GM12801 (cell line): ENCODE measurements around the gene MYO18B.

Experiments
- TF ChIP-seq, protein P1 (sequence below): IDR thresholded peaks from one replicate; pipeline ENCODE4 v1.5.1; 2011; ENCODE audit warnings: control low read depth; ENCODE audit not compliant: insufficient read length; ENCODE audit errors: extremely low read depth

The MYO18B gene

DNA sequence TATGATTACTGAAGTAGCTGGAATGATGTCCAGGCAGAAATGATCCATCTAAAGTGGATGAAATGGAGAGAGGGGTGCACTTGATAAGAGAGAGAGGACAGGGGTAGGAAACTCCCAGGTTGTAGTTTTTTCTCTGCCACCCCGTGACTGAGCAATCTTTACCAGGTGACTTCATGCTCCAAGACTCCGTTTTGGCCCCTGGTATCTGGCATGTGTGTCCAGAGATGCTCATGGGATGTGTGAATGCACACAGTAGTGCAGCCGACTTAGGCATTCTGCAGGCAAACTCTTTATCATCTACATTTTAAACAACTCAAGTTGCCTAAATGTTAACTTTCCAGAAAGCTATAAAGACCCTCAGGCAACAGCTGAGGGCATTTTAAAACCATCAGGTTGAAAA, 238.0 kb downstream of the MYO18B start:
- TF ChIP-seq, protein P1, sequence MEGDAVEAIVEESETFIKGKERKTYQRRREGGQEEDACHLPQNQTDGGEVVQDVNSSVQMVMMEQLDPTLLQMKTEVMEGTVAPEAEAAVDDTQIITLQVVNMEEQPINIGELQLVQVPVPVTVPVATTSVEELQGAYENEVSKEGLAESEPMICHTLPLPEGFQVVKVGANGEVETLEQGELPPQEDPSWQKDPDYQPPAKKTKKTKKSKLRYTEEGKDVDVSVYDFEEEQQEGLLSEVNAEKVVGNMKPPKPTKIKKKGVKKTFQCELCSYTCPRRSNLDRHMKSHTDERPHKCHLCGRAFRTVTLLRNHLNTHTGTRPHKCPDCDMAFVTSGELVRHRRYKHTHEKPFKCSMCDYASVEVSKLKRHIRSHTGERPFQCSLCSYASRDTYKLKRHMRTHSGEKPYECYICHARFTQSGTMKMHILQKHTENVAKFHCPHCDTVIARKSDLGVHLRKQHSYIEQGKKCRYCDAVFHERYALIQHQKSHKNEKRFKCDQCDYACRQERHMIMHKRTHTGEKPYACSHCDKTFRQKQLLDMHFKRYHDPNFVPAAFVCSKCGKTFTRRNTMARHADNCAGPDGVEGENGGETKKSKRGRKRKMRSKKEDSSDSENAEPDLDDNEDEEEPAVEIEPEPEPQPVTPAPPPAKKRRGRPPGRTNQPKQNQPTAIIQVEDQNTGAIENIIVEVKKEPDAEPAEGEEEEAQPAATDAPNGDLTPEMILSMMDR, result no peak

DNA sequence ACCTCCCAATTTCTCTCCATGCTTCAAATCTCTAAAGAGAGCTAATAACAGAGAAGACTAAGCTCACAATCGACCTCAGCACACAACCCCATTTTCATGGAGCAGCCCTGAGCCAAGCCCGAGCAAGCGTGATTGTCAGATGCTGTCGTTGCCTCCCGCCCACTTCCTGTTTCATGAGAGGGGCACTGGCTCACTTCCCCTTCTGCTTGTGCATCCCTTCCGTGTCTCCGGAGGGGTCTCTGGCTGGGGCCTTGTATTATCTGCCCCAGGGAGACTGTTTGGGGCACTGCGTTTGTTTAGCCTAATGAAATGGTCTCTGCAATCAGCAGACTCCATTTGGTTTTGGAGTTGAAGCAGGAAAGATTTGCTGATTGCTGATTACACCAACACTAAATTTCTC, 246.0 kb downstream of the MYO18B start:
- TF ChIP-seq, protein P1, result no peak

DNA sequence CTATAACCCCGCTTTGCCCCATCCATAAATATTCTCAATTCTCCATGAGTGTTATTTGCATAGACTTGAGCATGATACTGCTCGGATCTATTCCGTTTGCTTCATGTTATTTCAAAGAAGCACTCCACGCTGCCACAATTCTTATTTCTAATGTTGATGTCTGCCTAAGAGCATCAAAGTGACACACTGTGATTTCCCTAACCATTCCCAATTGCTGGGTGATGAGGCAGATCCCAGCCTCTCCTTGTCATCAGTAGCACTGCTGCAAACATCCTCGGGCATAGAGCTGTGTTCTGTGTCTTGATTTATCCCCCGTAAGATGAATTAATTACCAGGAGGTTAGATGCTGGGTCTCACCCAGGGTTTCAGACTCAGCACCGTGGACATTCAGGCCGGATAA, 249.0 kb downstream of the MYO18B start:
- TF ChIP-seq, protein P1, result no peak

DNA sequence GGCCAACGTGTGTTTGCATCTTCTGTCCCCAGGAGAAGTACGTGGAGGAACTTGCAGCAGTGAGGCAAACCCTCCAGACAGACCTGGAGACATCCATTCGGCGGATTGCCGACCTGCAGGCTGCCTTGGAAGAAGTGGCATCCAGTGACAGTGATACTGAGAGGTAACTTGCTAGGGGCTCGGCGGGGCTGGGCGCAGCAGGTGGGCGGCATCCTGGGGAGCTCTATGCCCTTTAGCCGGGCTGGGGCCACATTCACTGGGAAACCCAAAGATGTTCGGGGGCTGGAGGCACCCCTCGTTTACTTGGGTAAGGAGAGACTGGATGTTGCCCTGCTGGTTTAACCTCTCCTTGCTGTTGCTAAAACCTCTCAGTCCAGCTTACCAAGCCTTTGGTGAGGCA, 250.3 kb downstream of the MYO18B start:
- TF ChIP-seq, protein P1, result no peak

DNA sequence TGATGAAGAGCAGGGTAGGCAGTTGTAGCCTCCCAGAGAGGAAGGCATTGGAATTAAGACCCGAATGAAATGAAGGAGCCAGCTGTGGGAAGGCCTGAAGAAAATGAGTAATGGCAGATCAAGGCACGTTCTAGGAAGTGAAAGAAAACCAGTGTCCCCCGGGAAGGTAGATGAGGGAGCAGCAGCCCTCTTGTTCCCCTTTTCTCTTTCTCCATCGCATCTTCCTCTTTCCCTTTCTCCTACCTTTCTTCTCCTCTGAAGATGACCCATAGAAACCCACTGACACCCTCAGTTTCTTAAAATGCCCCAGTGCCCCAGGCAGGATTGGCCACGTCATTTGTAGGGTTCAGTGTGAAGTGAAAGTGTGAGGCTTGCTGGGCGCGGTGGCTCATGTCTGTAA, 254.7 kb downstream of the MYO18B start:
- TF ChIP-seq, protein P1, result no peak

DNA sequence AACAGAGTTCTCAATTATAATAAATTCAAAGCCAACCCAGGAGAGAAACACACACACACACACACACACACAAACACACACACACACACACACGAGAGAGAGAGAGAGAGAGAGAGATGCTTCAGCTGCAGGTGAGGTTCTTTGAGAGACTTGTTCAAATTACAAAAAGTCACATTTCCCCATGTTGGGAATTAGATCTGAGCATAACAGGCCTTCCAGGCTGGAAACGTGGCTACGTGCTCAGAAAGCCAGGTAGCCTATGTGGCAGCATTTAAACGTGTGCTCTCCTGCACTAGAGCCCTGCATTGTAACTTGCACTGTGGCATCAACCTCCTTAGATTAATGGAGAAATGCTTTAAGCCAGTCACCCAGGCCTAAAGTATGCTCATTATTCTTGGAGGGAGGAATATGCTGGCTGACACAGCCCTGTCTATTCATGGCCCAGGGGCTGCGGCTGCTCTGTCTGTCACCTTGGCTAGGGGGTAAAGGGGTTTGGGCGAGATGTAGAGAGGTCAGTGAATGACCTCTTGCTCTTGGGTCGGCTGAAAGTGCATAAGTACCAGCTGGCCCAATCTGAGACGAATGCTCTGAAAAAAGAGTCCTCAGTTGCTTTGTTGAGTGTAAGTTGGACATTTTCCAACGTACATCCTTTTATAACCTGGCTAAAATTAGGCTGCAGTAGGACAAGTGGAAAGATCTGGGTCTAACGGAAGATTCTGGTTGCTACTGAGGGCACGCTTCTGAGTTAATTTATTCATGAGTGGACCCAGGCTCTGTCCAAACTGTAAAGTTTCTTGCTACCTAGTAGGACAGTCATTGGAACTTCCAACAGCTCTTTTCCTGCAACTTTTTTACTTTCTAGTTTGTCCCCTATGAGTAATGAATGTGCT, 256.1 kb downstream of the MYO18B start:
- TF ChIP-seq, protein P1, result no peak

DNA sequence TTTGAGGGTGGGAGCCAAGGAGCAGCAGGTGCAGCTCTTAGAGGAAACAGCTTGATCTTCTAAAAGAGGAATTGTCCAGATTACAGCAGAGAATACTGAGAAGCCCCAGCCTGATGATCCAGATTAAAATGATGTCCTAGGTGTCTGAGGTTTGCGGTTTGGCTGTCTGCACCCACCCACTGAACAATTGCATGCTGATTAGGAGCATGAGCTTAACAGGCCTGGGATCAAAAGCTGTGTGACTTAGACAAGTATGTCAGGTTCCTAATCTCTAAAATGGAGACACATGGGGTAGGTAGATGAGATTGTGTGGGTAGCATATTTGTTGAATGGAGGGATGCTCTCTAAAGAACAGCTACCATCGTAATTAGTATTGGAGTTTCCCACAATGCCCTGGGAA, 260.5 kb downstream of the MYO18B start:
- TF ChIP-seq, protein P1, result no peak
